ENCODE measurements around the gene GPR152.

GRCh38 chr11:67489203-67489884 is 36.8 kb upstream of the GPR152 start:
- TF ChIP-seq CTCF (IDR thresholded peaks at IDR 0.05): no peak
- TF ChIP-seq POLR2A (IDR thresholded peaks at IDR 0.05): no peak
